ENCODE data around the gene ASPRV1. TPM values are rescaled to one million over a fixed set of nuclear protein-coding genes. Genes with fewer than 3 reads are reported as not detected.

The ASPRV1 gene
- total RNA-seq (1 to 10 TPM; 2.1 to 5.5 (median 4.4) TPM), polyA plus RNA-seq (1 to 10 TPM; 1.1 to 4.5 TPM)
- long read RNA-seq, donor 1, transcript ASPRV1-201 (1 exons, 2,177 nt), result major isoform, 9 of 9 reads
- long read RNA-seq, donor 1, partial matches to known transcripts, result 0 of 9 reads
- long read RNA-seq, donor 1, other reads (novel, unspliced or antisense), result 0 of 9 reads
- long read RNA-seq, donor 2, transcript ASPRV1-201 (1 exons, 2,177 nt), result major isoform, 5 of 5 reads
- long read RNA-seq, donor 2, partial matches to known transcripts, result 0 of 5 reads
- long read RNA-seq, donor 2, other reads (novel, unspliced or antisense), result 0 of 5 reads
- long read RNA-seq, donor 3, partial matches to known transcripts, result 0 of 2 reads
- long read RNA-seq, donor 3, other reads (novel, unspliced or antisense), result 0 of 2 reads

DNA sequence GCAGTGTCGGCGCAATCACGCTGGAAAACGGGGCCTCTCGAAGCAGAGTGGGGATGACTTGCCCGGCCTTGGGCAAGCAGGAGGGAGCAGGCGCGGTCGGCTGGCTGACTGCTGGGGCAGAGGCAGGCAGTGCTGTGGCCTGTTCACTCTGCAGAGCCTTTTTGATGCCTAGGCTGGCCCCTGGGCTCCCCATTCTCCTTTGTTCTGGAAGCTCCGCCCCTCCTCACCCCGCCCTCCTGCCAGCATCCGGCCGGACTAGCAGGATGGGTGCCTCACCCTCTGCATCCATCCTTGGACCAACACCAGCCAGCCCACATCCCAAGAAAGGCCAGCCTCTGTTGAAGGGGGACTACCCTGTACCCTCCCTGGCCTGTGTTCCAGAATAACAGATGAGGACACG is at the start of gene ASPRV1:
TSS of gene ASPRV1 (minus strand) at position 136 of the 400 bp plus-strand sequence. CDS start 195 bp downstream, outside the sequence.
- Histone ChIP-seq H3K27ac (no peak within 1 kb of the TSS), H3K4me3 (no peak within 1 kb of the TSS), H3K36me3 (no peaks in the 10 kb centered on the region), H3K27me3 (no peaks in the 10 kb centered on the region), H3K4me1 (ENCODE audit: insufficient read depth) (no peaks in the 10 kb centered on the region), H3K9me3 (no peaks in the 10 kb centered on the region)
- DNase-seq, result no peak
- 88 to 95% (median 90%) methylated on average over 13 to 14 of the region's 14 CpGs for WGBS, 3 donors
- intact Hi-C loops (cut with DNase I), result no loop called here
- TF ChIP-seq, protein P1, sequence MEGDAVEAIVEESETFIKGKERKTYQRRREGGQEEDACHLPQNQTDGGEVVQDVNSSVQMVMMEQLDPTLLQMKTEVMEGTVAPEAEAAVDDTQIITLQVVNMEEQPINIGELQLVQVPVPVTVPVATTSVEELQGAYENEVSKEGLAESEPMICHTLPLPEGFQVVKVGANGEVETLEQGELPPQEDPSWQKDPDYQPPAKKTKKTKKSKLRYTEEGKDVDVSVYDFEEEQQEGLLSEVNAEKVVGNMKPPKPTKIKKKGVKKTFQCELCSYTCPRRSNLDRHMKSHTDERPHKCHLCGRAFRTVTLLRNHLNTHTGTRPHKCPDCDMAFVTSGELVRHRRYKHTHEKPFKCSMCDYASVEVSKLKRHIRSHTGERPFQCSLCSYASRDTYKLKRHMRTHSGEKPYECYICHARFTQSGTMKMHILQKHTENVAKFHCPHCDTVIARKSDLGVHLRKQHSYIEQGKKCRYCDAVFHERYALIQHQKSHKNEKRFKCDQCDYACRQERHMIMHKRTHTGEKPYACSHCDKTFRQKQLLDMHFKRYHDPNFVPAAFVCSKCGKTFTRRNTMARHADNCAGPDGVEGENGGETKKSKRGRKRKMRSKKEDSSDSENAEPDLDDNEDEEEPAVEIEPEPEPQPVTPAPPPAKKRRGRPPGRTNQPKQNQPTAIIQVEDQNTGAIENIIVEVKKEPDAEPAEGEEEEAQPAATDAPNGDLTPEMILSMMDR (IDR thresholded peaks at IDR 0.05), result no peak
- TF ChIP-seq POLR2A (IDR thresholded peaks at IDR 0.05) (no peak), EP300 (IDR thresholded peaks at IDR 0.05) (no peak)

DNA sequence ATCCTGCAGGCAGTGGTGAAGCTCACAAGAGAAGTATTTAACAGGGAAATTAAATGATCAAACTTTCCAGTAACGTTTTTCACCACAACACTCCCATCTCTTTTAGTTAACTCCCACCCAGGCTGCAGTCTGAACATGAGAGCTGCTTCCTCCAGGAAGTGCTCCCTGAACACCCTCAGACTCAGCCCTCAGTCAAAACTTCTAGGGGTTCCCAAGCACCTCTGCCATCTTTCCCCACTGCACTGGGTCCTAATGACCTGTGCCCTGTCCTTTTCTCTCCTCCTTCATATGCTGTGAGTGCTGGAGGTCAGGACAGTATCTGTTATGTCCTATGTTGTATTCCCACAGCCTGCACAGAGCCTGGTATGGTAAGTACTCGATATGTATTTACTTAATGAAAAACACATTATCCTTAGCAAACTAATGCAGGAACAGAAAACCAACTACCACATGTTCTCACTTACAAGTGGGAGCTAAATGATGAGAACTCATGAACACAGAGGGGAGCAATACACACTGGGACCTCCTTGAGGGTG is 49.2 kb upstream of the ASPRV1 start:
- no peaks in the 10 kb centered on the region for H3K36me3 ChIP-seq
- 54 to 58% (median 56%) methylated on average over 2 of the region's 2 CpGs for WGBS, 3 donors
- DNase-seq, result no peak
- no peaks in the 10 kb centered on the region for H3K4me1 ChIP-seq (ENCODE audit: insufficient read depth)
- H3K27ac ChIP-seq, result no peak overlapping the region
- no peak overlapping the region for H3K4me3 ChIP-seq
- TF ChIP-seq EP300 (IDR thresholded peaks at IDR 0.05) (no peak), POLR2A (IDR thresholded peaks at IDR 0.05) (no peak)
- TF ChIP-seq, protein P1 (IDR thresholded peaks at IDR 0.05), result no peak
- H3K9me3 ChIP-seq, result no peaks in the 10 kb centered on the region
- no peaks in the 10 kb centered on the region for H3K27me3 ChIP-seq
- intact Hi-C loops (cut with DNase I), result no loop called here

DNA sequence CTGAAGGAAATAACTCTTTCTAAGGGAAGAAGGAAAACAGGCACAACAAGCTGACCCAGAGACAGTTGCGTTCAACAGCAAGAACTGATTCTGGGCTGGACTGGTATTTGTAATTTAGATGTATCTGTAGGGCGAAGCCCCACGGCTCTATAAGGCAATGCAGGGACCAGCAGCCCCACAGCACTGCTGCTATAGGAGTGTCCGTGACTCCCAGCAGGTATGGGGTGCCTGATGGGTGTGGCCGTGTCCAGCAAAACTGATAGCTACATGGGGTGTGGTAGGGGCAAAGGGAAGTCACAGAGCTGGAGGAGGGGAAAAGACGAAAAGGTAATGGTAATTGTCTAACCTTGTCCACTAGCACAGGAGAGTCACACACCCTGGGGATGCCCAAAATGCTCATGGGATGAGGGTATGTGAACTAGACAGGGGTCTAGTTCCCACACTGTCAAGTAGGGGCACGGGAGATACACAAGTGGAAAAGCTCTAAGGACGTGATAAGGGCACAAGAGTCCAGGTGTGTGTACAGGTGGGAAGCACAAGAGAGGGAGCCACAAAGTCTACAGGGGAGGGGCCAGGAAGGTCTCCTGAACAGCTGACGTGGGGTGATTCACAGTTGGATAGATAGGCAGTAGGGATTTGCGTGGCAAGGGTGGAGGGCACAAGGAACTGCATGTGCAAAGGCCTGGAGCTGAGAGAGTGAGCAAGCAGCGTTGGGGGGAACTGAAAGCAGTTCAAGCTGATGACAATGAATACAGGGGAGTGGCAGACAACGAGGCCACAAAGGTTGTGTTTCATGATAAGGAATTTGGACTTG is 48.5 kb upstream of the ASPRV1 start:
- peak in 1 of 5 donors; percentile 12 for DNase-seq
- Histone ChIP-seq H3K9me3 (no peaks in the 10 kb centered on the region), H3K36me3 (no peaks in the 10 kb centered on the region), H3K27me3 (no peaks in the 10 kb centered on the region), H3K4me1 (ENCODE audit: insufficient read depth) (no peaks in the 10 kb centered on the region), H3K27ac (no peak overlapping the region), H3K4me3 (no peak overlapping the region)
- TF ChIP-seq EP300 (IDR thresholded peaks at IDR 0.05) (no peak), POLR2A (IDR thresholded peaks at IDR 0.05) (no peak)
- TF ChIP-seq, protein P1 (IDR thresholded peaks at IDR 0.05), result no peak
- intact Hi-C loops (cut with DNase I), result no loop called here
- WGBS, 3 donors, result 85 to 86% (median 86%) methylated on average over 12 of the region's 12 CpGs

DNA sequence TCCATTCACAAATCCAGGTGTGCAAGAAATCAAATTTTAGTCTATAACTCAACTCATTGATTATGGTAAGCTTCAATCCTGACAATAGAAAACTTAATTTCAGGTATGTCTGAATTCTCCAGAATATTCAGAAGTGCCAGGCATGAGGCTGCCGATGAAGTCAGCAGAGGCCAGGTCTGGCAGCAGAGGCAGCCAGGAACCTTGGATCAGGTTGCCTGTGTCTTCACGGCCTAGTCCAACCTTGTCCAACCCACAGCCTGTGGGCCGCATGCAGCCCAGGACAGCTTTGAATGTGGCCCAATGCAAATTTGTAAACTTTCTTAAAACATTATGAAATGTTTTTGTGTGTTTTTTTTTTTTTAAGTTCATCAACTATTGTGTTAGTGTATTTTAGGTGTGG is 46.9 kb upstream of the ASPRV1 start:
- Histone ChIP-seq H3K36me3 (no peaks in the 10 kb centered on the region), H3K4me3 (no peak overlapping the region)
- intact Hi-C loops (cut with DNase I), result no loop called here

More for the DNA sequence above, 46.9 kb upstream of the ASPRV1 start:
- Histone ChIP-seq H3K27ac (no peak overlapping the region), H3K4me1 (ENCODE audit: insufficient read depth) (no peaks in the 10 kb centered on the region), H3K27me3 (no peaks in the 10 kb centered on the region), H3K9me3 (no peaks in the 10 kb centered on the region)
- WGBS, 3 donors, result 94 to 97% (median 94%) methylated on average over 3 of the region's 3 CpGs
- TF ChIP-seq EP300 (IDR thresholded peaks at IDR 0.05), result no peak
- TF ChIP-seq POLR2A (IDR thresholded peaks at IDR 0.05), result no peak
- TF ChIP-seq, protein P1 (IDR thresholded peaks at IDR 0.05), result no peak
- DNase-seq, result peak in 1 of 5 donors; percentile 3
